Esophagus muscularis mucosa (tissue), 3 donors: Measurements from ENCODE around the gene MOCS1.

Source experiments
- CTCF ChIP-seq, 3 experiments: fragments of 200-600 bp in 2 of 3; fragments of 450-650 bp in 1 of 3; sonication (generic) in 2 of 3; IDR thresholded peaks; one replicate each; pipeline ENCODE4 v1.5.1; 2017 to 2019; ENCODE audit warnings: antibody characterized with exemption in 3 of 3, mild to moderate bottlenecking in 2 of 3, moderate library complexity in 1 of 3
- POLR2A ChIP-seq: fragments of 450-650 bp; IDR thresholded peaks from one replicate; pipeline ENCODE4 v1.6.1; 2017; ENCODE audit warnings: antibody characterized with exemption, moderate library complexity, mild to moderate bottlenecking, low read depth
- POLR2AphosphoS5 ChIP-seq, 2 donors: sonication (generic); formaldehyde crosslinking; IDR thresholded peaks; one replicate each; pipeline ENCODE4 v1.6.1; 2017; ENCODE audit warnings: antibody characterized with exemption in 2 of 2

- TF ChIP-seq CTCF (IDR thresholded peaks at IDR 0.05) (no peak), POLR2AphosphoS5 (IDR thresholded peaks at IDR 0.05) (no peak), POLR2A (no peak)
Observed at GRCh38 chr6:39927159-39927558, 7.1 kb downstream of the MOCS1 start.
